ENCODE results near the gene IL22RA2. TPM values are rescaled to one million over a fixed set of nuclear protein-coding genes. Genes with fewer than 3 reads are reported as not detected.

The IL22RA2 gene
- total and polyA plus RNA-seq, 11 donors, result 0.03 to 0.21 TPM; not detected in 9

- Histone ChIP-seq H3K27ac (peak overlapping the region in 1 of 12 donors; percentile 19), H3K27me3 (no peaks in the 10 kb centered on the region), H3K9me3 (no peaks in the 10 kb centered on the region), H3K4me1 (peaks cover 0 to 18% (median 2%) of the 10 kb centered on the region in 12 donors), H3K36me3 (no peaks in the 10 kb centered on the region), H3K4me3 (no peak overlapping the region)
- ATAC-seq (no peak), DNase-seq (no peak)
- intact Hi-C loops (cut with DNase I), result no loop called here
- WGBS, 4 donors, result 83 to 85% (median 84%) methylated on average over 13 of the region's 13 CpGs
- no peak for TF ChIP-seq POLR2A (IDR thresholded peaks at IDR 0.05)
- no peak for TF ChIP-seq CTCF (IDR thresholded peaks at IDR 0.05)
Observed at GRCh38 chr6:137170266-137171052, 3.0 kb downstream of the IL22RA2 start.

GRCh38 chr6:137167702-137168377 is 5.6 kb downstream of the IL22RA2 start:
- Histone ChIP-seq H3K9me3 (no peaks in the 10 kb centered on the region), H3K27me3 (no peaks in the 10 kb centered on the region), H3K36me3 (no peaks in the 10 kb centered on the region), H3K27ac (no peak overlapping the region), H3K4me1 (peaks cover 0 to 40% (median 0%) of the 10 kb centered on the region in 12 donors), H3K4me3 (no peak overlapping the region)
- 93 to 96% (median 95%) methylated on average over 4 of the region's 4 CpGs for WGBS, 4 donors
- intact Hi-C loops (cut with DNase I), result loop anchor here in 3 of 10 donors (5.0 to 10.0 kb wide), 3 partner anchors 73 to 147 kb away; no protein-coding TSS in a partner anchor
- ATAC-seq, result no peak
- no peak for DNase-seq
- TF ChIP-seq CTCF (IDR thresholded peaks at IDR 0.05) (no peak), POLR2A (IDR thresholded peaks at IDR 0.05) (no peak)

- H3K36me3 ChIP-seq, result no peaks in the 10 kb centered on the region
- no peak for DNase-seq
- peak in 2 of 4 donors; percentile 34 to 61 for ATAC-seq
- peak overlapping the region in 1 of 12 donors; percentile 37 for H3K27ac ChIP-seq
- no peak overlapping the region for H3K4me3 ChIP-seq
- intact Hi-C loops (cut with DNase I), result loop anchor here in 3 of 10 donors (5.0 to 10.0 kb wide), 3 partner anchors 72 to 148 kb away; no protein-coding TSS in a partner anchor
- H3K9me3 ChIP-seq, result no peaks in the 10 kb centered on the region
- H3K27me3 ChIP-seq, result no peaks in the 10 kb centered on the region
- peaks cover 0 to 54% (median 0%) of the 10 kb centered on the region in 12 donors for H3K4me1 ChIP-seq
- WGBS, 4 donors, result 84 to 88% (median 86%) methylated on average over 8 of the region's 8 CpGs
- peak in 1 of 12 donors; percentile 20 for TF ChIP-seq CTCF (IDR thresholded peaks at IDR 0.05)
- TF ChIP-seq POLR2A (IDR thresholded peaks at IDR 0.05), result no peak
Observed at GRCh38 chr6:137166247-137167098, 7.0 kb downstream of the IL22RA2 start.
